ENCODE data around the gene USP33.
"Not testable (repeated sequence)": the region's sequence is repeated elsewhere in the genome, so short reads cannot be mapped to it uniquely, and the experiment has no call there.

The USP33 gene

DNA sequence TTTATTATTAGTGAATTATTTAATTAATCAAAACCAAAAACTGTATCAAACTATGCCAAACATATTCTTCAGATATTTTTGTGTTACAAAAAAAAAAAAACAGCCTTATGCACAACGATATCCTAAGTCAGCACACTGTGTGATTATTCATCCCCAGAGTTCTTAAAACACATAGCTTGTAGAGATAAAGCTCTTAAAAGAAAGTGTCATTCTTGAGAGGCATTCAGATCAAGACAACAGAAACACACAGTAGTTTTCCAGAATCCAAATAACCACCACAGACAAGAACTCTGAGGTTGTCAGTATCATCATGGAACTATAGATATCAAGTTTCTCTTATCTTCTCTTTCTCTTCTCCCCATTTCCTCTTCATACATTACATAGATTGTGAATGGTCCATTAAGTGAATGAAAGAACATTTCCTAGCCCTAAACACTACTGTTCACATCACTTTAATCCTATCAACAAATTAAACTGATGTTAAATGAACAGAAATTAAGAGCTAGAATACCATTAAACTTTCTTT, 90.7 kb downstream of the USP33 start:
- DNase-seq, result peak; percentile 45

DNA sequence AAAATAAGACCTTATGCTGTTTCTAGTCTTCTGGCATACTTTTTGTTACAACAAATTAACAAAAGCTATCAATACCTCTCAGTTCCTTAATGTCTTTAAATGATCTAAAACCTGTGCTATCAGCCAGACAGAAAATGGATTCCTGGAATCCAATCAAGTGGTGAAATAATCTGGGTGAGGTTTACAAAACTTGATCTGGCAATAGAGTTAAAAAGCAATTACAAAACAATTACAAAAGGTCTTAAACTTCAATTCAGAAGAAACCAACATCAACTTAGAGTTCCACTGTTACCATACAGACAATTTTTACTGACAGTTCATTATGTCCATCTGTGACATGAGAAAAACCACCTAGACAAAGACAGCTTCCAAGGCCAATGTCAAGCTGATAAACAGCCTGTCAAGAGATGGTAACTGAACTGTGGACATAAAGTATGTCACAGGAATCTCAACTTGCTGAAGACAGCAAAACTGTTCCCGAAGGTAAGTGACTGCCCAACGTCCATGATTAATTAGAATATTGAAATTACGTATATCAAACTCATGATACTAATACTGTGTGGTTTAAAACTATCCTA, 94.6 kb downstream of the USP33 start:
- DNase-seq, result no peak

DNA sequence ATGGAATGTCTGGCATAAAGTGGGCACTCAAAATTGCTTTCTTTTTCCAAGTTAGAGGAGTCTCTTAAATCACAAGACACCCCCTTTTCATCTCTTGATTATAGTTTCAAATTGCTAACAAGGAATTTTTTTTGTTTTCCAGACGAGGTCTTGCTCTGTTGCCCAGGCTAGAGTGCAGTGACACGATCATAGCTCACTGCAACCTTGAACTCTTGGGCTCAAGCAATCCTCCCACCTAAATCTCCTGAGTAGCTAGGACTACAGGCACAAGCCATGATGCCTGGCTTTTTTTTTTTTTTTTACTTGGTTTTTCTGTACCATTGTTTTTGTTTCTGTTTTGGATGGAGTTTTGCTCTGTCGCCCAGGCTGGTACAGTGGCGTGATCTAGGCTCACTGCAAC, 98.0 kb downstream of the USP33 start:
- no peak for DNase-seq

DNA sequence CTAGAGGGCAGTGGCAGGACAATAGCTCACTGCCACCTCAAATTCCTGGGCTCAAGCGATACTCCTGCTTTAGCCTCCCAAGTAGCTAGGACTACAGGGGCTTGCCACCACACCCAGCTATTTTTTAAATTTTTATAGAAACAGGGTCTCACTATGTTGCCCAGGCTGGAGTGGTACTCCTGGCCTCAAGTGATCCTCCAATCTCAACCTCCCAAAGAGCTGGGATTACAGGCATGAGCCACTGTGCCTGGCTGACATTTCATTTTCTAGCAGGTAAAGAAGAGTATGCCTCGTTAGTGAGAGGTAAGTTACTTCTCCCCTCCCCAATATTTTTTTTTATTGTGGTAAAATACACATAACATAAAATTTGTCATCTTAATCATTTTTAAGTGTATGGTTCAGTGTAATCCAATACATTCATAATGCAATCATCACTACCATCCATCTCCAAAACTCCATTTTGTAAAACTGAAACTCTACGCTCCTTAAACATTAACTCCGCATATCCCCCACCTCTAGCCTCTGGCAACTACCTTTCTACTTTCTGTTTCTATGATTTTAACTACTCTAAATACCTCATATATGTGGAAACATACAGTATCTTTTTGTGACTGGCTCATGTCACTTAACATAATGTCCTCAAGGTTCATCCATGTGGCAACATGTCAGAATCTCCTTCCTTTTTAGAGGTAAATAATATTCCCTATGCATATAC, 99.6 kb downstream of the USP33 start:
- no peak for DNase-seq

DNA sequence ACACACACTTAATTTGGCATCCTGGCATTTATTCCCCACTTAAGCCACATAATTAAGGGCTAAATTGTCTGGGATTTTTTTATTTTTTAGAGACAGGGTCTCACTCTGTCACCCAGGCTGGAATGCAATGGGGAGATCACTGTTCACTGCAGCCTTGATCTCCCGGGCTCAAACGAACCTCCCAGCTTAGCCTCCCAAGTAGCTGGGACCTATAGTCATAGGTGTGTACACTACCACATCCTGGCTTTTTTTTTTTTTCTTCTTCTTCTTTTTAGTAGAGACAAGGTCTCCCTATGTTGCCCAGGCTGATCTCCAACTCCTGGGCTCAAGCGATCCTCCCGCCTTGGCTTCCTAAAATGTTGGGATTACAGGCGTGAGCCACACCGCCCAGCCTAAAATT, 101.4 kb downstream of the USP33 start:
- DNase-seq, result no peak

DNA sequence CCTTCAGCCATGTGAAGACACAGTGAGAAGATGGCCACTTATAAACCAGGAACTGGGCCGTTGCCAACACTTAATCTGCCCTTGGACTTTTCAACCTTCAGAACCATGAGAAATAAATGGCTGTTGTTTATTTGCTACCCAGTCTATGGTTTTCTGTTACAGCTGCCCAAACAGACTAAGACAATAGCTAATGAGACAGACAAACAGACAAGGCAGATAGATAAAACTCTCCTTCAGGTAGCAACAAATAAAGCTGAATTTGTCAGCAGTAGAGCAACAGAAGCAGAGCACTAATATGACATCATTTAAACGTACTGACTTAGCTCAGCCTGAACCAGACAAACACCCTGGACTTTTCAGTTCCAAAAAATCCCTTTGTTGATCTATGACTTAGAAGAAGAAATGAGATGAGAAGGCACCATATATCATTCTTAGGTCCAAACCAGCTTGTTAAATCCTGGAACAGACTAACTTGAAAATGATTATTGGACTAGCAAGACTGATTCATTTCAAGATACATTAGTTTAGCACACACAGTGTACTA, 104.1 kb downstream of the USP33 start:
- DNase-seq, result no peak

DNA sequence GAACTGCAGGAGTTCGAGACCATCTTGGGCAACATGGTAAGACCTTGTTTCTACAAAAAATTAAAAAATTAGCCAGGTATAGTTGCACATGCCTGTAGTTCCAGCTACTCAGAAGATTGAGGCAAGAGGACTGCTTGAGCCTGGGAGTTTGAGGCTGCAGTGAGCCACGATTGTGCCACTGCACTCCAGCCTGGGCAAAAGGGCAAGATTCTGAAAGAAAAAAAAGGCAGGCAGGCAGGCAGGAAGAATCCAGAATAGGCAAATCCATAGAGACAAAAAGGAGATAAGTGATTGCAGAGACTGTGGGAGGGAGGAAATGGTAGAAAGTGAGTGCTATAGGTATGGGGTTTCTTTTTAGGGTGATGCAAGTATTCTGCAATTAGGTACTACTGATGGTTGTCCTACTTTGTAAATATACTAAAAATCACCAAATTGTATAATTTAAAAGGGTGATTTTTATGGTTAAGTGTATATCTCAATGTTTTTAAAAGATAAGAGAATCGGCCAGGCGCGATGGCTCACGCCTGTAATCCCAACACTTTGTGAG, 106.6 kb downstream of the USP33 start:
- no peak for DNase-seq

DNA sequence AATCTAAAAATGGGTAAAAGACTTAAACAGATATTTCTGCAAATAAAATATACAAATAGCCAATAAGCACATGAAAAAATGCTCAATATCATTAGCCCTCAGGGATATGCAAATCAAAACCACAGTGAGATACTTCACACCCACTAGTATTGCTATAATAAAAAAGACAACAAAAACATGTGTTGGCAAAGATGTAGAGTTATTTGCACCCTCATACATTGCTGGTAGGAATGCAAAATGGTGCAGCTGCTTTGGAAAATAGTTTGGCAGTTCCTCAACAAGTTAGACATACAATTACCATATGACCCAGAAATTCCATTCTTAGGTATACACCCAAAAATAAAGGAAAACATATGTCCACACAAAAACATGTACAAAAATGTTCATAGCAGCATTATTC, 107.4 kb downstream of the USP33 start:
- no peak for DNase-seq

DNA sequence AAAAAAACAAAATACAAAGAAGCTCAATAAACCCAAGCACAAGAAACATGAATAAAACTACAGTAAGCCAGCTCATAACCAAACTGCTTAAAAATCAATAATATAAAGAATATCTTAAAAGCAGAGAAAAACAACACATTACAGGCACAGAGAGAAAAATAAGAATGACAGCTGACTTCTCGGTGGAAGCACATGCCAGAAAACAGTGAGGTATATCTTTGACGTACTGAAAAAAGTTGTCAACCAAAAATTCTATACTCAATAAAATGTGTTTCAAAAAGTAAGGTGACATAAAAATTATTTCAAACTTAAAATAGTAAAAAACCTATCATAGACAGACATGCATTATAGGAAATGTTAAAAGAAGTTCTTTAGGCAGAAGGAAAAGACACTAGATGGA, 110.5 kb downstream of the USP33 start:
- no peak for DNase-seq

DNA sequence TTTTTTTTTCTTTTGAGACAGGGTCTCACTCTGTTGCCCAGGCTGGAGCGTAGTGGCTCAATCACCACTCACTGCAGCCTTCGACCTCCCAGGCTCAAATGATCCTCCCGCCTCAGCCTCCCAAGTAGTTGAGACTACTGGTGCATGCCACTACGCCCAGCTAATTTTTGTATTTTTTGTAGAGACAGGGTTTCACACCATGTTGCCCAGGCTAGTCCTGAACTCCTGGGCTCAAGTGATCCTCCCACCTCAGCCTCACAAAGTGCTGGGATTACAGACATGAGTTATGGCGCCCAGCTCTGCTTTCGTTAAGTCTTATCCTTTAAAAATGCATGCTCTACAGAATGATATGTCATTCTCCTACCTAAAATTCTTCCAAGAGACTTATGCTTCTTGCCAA, 113.4 kb downstream of the USP33 start:
- DNase-seq, result not testable (repeated sequence)
